GM18517 (cell line): ENCODE data around the gene ANKRD17.
"Not testable (repeated sequence)": the region's sequence is repeated elsewhere in the genome, so short reads cannot be mapped to it uniquely, and the experiment has no call there.

ENCODE experiments used
- ATAC-seq: cut with Tn5 transposase; IDR thresholded peaks from one replicate; pipeline ENCODE4 v1.9.1; 2021; ENCODE audit warnings: mild to moderate bottlenecking, moderate library complexity; ENCODE audit not compliant: unreplicated experiment

ANKRD17 gene

DNA sequence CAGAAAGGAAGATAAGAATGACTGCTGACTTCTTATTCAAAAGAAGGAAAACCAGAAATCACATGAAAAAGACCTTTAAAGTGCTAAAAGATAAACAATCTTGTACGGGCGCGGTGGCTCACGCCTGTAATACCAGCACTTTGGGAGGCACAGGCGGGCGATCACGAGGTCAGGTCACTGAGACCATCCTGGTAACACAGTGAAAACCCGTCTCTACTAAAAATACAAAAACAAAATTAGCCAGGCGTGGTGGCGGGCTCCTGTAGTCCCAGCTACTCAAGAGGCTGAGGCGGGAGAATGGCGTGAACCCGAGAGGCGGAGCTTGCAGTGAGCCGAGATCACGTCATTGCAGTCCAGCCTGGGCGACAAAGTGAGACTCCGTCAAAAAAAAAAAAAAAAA is 54.6 kb downstream of the ANKRD17 start:
- not testable (repeated sequence) for ATAC-seq

DNA sequence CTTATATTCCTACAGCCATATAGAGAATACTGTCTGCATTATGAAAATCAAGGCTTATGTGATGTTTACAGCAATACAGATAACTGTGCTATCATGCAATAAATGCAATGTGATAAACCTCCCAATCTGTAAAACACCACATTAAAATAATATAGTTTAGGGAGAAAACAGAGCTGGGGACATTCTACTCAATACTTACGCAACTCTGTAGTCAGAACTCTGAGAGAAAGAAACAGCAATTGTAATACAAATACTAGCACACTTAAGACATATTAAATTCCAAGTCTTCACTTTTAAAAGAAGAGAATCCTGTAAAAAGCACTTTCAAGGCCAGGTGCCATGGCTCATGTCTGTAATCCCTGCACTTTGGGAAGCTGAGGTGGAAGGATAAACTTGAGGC is 61.4 kb downstream of the ANKRD17 start:
- no peak for ATAC-seq

DNA sequence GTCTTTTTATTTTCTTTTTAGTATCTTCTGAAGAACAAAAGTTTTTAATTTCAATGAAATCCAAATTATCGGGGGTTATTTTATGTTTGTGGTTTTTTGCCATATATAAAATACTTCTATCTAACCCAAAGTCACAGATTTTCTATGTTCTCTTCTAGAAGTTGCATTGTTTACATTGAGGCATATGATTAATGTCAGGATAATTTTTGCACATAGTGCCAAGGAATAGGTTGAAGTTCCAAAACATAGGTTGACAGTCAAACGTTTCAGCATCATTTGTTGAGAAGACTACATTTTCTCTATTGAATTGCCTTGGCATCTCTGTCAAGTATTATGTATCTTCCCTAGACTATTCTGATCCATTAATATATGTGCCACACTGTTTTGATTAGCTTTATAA is 64.5 kb downstream of the ANKRD17 start:
- no peak for ATAC-seq

DNA sequence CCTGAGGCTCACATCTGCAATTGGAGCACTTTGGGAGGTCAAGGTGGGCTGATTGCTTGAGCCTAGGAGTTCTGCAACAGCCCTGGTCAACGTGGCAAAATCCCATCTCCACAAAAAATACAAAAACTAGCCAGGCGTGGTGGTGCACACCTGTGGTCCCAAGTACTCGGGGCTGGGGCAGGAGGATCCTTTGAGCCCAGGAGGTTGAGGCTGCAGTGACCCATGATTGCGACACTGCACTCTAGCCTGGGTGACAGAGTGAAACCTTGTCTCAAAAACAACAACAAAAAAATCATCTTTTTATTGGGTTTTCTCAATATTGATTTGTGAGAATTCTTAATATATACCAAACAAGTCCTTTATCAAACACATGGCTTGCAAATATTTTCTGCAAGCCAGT is 64.9 kb downstream of the ANKRD17 start:
- no peak for ATAC-seq

DNA sequence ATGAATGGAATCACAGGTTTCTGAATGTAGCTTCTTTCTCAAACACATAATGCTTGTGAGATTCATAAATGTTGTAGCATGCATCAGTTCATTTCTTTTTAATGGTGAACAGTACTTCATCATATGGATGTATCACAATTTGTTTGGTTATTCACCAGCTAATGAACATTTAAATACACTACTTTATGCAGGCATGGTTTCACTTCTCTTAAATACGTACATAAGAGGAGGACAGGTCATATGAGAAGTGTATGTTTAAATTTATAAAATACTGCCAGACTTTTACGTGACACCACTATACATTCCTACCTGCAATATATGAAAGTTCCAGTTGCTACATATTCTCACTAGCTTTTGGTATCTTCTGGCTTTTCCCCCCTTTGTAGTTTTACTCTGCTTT is 65.4 kb downstream of the ANKRD17 start:
- peak; percentile 75 for ATAC-seq

DNA sequence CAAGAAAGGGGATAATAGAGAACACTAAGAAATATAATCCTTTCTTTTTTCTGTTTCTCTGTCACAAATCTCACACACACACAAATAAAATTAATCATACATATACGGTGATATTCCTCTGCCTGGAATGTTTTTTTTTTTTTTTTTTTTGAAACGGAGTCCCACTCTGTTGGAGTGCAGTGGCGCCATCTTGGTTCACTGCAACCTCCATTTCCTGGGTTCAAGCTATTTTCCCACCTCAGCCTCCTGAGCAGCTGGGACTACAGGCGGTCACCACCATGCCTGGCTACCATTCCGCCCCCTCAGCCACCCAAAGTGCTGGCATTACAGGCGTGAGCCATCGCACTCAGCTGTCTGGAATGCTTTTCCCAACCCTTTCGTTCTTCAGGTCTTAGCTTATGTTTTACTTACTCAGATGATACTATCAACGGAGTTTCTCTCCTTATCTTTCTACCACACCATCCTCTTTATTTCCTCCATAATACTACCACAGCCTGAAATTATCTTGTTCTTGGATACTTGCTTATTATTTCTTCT is 69.3 kb downstream of the ANKRD17 start:
- no peak for ATAC-seq

DNA sequence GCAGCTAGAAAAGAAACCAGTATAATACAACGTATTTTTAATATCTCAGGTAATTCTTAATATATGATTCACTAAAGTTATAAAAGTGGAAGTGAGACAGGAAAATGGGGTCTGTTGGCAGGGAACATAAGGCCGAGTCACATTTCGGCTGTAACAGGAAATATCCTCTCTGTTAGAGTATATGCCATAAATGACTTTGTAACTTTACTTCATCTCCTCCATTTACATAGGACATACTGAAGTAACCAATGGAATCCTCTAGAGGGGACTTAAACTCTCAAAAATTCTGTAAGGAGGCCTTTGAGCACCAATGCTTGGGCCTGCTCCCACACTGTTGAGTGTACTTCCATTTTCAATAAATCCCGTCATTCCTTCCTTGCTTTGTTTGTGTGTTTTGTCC is 71.3 kb downstream of the ANKRD17 start:
- peak; percentile 57 for ATAC-seq

DNA sequence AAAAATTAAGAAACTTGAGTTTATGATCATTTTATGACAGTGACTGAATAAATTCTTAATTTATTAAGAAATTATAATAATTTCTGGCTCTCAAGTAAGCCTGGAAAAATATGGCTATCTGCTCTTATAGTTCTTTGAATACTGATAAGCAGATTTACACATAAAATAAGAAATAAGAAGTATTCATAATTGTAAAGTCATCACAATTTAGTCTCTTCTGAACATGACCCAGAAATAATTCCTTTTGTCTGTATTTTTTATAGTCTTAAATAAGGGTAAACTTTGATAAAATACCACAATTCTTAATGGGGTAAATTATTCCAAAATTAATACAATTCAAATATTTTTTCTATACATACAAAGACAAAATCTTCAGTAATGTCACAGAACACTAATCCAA is 72.7 kb downstream of the ANKRD17 start:
- ATAC-seq: no peak

DNA sequence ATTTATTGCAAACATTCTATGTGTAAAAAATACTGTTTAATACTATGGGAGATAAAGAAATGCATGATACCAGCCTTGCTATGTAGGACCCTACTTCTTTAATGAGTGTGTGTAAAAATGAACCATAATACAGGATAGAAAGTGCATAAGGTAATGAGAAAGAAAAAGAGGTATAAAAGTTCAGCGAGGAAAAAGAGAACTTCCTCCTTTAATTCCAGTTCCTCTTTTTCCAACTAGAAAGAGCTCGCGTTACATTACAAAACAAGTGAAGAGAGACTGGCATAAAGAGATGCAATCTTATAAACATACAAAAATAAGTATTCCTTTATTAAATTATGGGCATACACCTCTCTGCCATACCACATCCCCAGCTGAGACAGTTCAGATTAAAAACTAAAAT is 77.4 kb downstream of the ANKRD17 start:
- no peak for ATAC-seq

DNA sequence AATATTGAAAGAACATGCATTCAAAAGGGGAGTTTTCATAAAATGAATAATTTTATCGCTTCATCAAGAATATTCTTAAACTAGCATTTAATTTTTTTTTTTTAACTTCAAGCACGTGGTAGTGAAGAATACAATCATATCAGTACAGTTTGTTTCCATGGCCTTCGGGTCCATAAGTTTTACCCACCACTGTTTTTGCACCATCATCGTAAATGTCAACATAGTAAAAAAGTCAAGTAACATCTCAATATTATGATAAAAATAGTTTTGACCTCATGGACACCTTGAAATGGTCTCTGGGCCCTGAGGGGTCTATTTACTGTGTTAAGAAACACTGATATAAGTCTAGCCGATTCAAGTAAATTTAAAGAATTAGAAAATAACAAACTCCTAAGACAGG is 80.2 kb downstream of the ANKRD17 start:
- no peak for ATAC-seq

DNA sequence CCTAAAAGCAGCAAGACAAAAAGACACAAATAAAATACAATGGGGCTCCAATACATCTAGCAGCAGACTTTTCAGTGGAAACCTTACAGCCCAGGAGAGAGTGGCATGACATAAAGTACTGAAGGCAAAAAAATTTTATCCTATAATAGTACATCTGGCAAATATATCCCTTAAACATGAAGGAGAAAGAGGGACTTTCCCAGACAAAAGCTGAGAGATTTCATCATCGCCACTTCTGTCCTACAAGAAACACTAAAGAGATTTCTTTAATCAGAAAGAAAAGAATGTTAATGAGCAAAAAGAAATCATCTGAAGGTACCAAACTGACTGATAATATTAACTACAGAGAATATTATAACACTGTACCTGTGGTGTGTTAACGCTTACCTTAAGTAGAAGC is 86.4 kb downstream of the ANKRD17 start:
- no peak for ATAC-seq

DNA sequence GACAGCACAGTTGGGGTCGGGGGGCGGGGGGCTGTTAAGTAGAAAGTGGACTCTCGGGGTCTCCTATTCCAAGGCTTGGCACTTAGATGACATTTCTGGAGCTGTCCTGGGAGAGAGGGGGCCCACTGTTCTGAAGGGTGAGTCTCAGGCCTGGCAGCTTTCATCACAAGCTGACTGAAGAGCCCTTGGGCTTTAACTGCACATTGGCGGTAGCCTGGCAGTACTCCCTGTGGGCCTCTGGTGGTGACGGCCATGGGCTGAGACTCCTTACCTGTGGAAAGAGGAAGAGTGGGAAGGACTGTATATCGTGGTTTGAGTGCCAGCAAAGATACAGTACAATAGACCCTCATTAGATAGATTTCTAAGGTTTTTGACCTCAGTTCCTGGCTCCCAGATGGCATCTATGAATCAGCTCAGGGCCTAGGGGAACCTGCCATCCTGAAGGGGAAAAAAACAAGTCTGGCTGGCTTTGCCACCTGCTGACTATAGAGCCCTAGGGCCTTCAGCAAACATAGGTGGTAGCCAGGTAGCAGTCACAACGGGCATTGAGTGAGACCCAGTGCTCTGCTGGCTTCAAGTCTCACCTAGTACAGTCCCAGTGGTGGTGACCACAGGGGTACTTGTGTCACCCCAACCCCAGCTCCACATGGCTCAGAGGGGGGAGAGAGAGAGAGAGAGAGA is 87.9 kb downstream of the ANKRD17 start:
- no peak for ATAC-seq

DNA sequence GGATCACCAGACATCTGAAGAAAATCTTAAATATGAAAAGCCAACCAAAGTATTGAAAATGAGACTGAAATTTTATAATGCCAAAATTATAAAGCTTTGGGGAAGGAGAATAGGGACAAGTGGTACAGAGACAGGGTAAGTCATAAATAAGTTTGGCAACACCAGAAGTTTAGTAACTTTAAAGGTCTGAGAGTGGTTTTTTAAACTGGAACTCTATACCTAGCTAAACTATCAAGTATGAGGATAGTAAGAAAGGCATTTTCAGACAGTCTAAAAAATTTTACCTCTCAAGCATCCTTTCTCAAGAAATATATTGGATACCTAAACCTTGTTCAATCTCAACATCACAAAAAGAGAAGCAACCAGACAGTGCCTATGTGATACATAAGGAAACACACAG is 92.4 kb downstream of the ANKRD17 start:
- no peak for ATAC-seq

DNA sequence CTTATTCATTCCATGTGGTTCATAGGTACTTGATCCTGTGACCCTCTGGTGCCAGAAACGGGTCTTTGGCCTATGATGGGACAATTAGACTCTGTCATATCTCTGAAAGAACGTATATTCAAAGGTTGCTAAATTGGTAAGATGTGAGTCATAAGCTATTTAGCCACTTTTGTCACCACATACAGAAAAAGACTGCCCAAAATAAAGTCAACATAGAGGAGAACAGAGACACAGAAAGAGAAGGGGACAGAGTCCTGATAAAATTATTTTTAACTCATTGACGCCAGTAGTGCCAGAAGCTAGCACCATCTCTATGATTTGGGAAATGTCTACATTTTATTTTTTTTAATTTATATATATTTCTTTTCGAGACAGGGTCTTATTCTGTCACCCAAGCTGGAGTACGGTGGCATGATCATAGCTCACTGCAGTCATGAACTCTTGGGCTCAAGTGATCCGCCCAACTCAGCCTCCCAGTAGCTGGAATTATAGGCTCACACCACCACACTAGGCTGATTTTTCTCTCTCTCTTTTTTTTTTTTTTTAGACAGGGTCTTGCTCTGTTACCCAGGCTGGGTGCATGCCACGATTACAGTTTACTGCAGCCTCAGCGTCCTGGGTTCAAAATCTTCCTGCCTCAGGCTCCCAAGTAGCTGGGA is 96.9 kb downstream of the ANKRD17 start:
- no peak for ATAC-seq

DNA sequence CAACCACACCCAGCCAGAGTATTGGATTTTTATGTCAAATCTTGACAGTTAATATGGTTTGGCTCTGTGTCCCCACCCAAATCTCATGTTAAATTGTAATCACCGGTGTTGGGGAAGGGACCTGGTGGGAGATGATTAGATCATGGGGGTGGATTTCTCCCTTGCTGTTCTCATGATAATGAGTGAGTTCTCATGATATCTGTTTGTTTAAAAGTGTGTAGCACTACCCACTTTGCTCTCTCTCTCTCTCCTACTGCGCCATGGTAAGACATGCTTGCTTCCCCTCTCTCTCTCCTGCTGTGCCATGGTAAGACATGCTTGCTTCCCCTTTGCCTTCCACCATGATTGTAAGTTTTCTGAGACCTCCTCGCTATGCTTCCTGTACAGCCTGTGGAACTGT is 102.2 kb downstream of the ANKRD17 start:
- ATAC-seq: no peak

DNA sequence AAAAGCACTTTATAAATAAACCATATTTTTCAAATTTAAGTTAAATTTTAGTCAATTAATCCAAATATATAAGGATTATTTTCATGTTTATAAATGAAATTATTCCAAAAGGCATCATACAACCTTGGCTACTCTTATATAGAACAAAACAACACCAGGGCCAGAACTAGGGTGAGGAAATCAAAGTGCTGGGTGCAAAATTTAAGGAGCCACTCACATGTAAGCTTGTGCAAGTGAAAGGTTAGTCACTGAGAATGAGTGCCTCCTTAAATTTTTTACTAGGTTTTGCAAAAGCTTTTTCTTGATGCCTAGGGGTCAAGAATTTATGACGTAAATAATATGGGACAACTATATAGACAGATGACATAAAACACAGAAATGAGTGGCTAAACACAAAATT is 105.7 kb downstream of the ANKRD17 start:
- ATAC-seq: no peak

DNA sequence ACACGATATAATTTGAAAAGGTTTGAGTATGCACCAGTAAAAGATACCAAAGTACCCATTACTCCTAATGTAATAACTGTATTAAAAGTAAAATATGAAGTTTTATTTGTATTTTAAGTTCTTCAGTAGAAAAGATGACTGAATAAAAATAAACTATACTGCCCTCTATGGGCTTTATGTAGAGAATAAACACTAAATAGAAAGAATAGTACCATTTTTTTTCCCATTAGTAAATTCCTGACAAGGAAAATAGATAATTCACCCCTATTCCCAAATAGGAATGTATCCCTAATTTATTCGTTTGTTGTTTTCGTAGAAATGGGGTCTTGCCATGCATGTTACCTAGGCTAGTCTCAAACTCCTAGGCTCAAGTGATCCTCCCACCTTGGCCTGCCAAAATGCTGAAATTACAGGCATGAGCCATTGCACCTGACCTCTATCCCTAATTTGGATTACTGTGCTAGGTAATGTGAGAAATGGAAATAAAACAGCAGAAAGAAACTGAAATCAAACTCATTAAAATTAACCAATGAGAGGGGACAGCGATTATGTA is 115.5 kb downstream of the ANKRD17 start:
- ATAC-seq: no peak

DNA sequence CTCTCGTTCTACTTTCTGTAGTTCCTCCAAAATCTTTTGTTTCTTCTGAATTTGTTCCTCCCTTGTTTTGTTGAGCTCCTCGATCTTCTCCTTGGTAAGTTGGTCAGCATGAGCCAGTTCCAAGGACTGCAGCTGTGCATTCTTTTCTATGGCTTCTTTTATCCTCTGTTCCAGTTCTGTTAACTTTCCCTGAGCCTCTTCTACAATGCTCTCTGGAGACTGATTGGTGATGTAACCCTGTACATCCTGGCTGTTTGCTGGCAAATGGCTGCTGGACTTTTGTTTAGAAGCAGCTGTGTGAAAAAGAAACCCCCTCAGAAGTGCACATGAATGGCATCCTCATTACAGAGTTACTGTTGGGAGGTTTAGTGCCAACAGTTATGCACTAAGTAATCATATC is 118.6 kb downstream of the ANKRD17 start:
- no peak for ATAC-seq

DNA sequence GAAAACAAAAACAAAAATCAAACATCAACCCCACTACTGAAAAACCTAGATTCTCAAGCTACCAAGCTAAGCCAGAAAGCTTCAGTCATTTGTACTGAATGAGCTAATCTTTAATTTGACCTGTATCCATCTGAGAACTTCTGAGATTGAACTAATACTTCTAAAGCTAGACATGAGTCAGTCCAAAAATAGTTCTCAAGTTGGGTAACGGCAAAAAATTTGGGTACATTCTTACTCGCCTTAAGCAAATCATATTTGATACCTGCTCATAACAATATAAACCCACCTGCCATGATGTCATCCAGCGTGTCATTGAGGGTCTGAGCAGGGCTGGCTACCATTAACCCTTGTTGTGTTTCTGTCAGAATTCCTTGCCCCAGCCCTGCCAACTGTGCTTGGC is 119.4 kb downstream of the ANKRD17 start:
- ATAC-seq: no peak

DNA sequence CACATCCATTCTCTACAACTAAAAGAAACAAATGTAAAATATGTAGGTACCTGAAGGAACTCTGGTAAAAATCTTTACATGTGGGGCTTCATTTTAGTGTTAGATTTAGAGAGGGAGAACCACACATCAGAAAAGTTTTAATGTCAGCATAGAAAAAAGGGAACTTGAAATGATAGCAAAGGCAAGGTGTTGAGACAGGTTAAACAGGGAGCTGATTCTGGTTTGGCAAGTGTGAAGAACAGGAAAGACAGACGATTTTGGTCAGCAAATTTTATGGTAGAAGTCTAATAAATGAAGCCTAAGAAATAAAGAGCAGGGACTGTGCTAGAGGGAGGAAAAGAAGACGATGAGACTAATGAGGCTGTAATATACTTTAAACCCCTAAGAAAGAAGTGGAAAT is 121.5 kb downstream of the ANKRD17 start:
- no peak for ATAC-seq

DNA sequence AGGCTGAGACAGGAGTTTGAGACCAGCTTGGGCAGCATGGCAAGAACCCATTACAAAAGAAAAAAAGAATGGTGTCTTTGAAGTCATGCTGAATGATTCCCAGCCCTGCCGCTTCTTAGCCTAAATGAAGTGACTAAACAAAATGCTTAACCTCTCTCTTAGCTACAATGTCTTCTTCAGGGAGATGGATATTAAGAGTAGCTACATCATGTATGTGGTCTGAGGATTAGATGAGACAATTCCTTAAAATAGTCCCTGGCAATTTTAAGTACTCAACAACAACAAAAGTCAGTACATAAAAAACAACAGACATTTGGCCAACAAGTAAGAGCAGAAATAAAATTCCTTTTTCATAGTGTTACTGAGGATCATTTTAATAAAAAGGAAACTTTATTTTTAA is 124.8 kb downstream of the ANKRD17 start:
- no peak for ATAC-seq

DNA sequence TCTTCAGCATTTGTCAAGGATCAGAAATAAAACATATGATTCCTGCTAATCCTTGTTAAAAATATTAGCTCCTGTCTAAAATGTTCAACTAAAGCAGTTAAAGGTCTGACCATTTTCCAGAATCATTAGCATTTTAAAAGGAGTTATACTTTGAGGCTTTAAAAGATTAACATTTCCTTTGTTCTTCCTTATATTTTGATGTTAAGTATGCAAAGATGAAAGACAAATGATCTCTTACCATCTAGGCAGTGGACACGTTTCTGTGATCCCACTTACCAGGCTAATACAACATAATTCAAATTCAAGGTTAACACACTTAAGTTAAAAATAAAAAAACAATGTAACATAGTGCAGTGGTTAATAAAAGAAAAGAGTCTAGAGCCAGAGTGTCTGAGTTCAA is 127.3 kb downstream of the ANKRD17 start:
- ATAC-seq: no peak
